ENCODE measurements around the gene RALGAPA1. TPM values are rescaled to one million over a fixed set of nuclear protein-coding genes. Genes with fewer than 3 reads are reported as not detected.
"Not testable (repeated sequence)": the region's sequence is repeated elsewhere in the genome, so short reads cannot be mapped to it uniquely, and the experiment has no call there.

Gene RALGAPA1
- total RNA-seq = 101 TPM

- DNase-seq = peak; percentile 98
These were observed at the start of gene RALGAPA1 for GRCh38 chr14:35808638-35809563. Gene RALGAPA1 (minus strand): TSS chr14:35809295. CDS start chr14:35808835, 460 bp downstream.

DNA sequence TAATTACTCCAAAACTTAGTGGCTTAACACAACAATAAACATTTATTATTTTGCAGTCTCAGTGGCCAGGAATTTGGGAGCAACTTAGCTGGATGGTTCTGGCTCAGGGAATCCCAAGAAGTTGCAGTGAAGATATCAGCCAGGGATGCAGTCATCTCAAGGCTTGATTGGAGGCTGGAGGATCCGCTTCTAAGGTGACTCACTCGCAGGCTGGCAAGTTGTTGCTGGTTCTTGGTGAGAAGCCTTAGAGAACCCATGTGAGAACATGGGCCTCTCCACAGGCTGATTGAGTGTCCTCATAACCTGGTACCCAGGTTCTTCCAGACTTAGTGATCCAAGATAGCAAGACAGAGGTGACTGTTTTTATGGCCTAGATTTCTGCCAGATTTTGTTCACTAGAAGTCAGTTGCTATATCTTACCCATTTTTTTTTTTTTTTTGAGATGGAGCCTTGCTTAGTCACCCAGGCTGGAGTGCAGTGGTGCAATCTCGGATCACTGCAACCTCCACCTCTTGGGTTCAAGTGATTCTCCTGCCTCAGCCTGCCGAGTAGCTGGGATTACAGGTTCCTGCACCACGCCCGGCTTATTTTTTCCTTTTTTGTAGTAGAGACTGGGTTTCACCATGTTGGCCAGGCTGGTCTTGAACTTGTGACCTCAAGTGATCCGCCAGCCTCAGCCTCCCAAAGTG lies 49.6 kb upstream of the RALGAPA1 start:
- DNase-seq = no peak

- DNase-seq = peak; percentile 50
These were observed 46.9 kb upstream of the RALGAPA1 start for GRCh38 chr14:35855876-35856481.

- no peak for DNase-seq
These were observed 45.7 kb upstream of the RALGAPA1 start for GRCh38 chr14:35854696-35855270.

DNA sequence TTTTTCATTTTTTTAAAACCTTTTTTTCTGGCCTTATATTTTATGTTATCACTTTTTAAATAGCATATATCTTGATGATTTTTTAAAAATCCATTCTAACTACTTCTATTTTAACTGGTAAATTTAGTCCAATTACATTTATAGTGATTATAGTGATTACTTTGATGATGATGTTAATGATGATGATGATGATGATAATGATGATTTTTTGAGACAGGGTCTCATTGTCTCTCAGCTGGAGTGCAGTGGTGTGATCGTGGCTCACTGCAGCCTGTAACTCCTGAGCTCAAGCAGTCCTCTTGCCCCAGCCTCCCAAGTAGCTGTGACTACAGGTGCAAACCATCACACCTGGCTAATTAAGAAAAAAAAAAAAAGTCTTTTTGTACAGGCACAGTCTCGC lies 44.1 kb upstream of the RALGAPA1 start:
- DNase-seq = no peak

- DNase-seq = no peak
These were observed 42.7 kb upstream of the RALGAPA1 start for GRCh38 chr14:35851823-35852222.

DNA sequence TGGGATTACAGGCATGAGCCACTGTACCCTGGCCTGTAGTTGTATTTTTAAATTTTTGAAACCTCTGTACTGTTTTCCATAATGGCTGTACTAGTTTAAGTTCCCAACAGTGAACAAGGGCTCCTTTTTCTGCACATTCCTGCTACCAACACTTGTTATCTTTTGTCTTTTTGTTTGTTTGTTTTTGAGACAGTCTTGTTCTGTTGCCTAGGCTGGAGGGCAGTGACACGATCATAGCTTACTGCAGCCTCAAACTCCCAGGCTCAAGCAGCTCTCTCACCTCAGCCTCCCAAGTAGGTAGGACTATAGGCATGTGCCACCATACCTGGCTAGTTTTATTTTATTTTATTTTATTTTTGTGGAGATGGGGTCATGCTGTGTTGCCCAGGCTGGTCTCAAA lies 40.0 kb upstream of the RALGAPA1 start:
- no peak for DNase-seq

- no peak for DNase-seq
These were observed 38.5 kb upstream of the RALGAPA1 start for GRCh38 chr14:35847636-35848035.

GRCh38 chr14:35844494-35844893 lies 35.4 kb upstream of the RALGAPA1 start:
- no peak for DNase-seq

DNA sequence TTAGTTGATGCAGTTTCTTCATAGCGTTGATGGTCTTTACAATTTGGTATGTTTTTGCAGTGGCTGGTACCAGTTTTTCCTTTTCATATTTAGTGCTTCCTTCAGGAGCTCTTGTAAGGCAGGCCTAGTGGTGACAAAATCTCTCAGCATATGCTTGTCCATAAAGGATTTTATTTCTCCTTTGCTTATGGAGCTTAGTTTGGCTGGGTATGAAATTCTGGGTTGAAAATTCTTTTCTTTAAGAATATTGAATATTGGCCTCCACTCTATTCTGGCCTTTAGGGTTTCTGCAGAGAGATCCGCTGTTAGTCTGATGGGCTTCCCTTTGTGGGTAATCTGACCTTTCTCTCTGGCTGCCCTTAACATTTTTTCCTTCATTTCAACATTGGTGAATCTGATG lies 33.1 kb upstream of the RALGAPA1 start:
- DNase-seq = not testable (repeated sequence)

GRCh38 chr14:35841704-35842103 lies 32.6 kb upstream of the RALGAPA1 start:
- DNase-seq = not testable (repeated sequence)

DNA sequence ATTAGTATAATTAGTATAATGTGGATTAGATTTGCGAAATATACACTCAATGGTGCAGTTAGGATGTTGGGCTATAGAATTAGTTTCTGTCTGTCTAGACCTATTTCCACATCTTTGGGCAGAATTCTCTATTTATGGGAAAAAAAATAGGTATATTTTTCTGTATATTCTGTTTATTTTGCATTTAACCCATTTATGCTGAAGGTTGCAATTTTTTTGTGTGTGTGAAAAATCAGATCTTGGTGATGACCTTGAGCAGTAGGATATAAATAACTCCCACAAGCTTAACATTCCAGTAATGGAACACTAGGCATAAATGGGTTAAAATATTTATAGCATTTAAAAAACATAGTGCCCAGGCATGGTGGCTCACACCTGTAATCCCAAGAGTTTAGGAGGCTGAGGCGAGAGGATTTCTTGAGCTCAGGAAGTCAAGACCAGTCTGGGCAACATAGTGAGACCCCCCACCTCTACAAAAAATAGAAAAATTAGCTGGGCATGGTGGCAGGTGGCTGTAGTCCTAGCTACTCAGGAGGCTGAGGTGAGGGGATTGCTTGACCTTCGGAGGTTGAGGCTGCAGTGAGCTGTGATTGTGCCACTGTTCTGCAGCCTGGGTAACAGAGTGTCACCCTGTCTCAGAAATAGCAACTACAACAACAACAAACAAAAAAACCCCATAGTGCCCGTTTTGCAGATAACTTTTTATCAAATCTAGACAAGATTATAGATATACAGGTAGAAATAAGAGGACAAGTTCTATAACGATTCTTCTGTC lies 26.3 kb upstream of the RALGAPA1 start:
- no peak for DNase-seq

- DNase-seq = no peak
These were observed 20.4 kb upstream of the RALGAPA1 start for GRCh38 chr14:35829449-35829848.

- DNase-seq = no peak
These were observed 18.8 kb upstream of the RALGAPA1 start for GRCh38 chr14:35827678-35828472.

- no peak for DNase-seq
These were observed 17.9 kb upstream of the RALGAPA1 start for GRCh38 chr14:35826952-35827416.

GRCh38 chr14:35826218-35826951 lies 17.3 kb upstream of the RALGAPA1 start, which contains the start of gene BRMS1L:
Gene BRMS1L (plus strand): TSS chr14:35826338. CDS start chr14:35826517, 179 bp downstream.
- DNase-seq = peak; percentile 99

DNA sequence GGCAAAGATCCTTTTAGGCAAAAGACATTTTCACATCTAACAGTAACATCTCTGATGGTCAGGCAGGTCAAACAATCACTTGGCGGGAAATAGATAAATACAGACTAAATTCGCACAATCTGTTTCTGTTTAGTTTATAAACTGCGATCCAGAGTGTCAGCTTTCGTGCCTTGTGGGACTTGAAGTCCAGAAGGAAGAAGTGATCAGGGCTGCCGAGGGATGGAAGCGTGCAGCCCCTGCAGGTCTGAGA lies 16.8 kb upstream of the RALGAPA1 start:
- DNase-seq = no peak

DNA sequence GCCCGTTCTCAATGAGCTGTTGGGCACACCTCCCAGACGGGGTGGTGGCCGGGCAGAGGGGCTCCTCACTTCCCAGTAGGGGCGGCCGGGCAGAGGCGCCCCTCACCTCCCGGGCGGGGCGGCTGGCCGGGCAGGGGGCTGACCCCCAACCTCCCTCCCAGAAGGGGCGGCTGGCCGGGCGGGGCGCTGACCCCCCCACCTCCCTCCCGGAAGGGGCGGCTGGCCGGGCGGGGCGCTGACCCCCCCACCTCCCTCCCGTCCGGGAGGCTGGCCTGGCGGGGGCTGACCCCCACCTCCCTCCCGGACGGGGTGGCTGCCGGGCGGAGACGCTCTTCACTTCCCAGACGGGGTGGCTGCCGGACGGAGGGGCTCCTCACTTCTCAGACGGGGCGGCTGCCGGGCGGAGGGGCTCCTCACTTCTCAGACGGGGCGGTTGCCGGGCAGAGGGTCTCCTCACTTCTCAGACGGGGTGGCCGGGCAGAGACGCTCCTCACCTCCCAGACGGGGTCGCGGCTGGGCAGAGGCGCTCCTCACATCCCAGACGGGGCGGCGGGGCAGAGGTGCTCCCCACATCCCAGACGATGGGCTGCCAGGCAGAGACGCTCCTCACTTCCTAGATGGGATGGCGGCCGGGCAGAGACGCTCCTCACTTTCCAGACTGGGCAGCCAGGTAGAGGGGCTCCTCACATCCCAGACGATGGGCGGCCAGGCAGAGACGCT lies 15.5 kb upstream of the RALGAPA1 start:
- not testable (repeated sequence) for DNase-seq

- DNase-seq = no peak
These were observed 13.4 kb upstream of the RALGAPA1 start for GRCh38 chr14:35822501-35822900.
